Measurements from ENCODE around the gene CERCAM.
A peak's percentile ranks its signal among the peaks of the same experiment; 100 is the strongest.

CERCAM gene

GRCh38 chr9:128420651-128421481 is at the start of gene CERCAM:
CERCAM (plus strand) TSS chr9:128420857; CDS start chr9:128420878, 21 bp downstream.
- DNase-seq (ENCODE audit: low read depth, low spot score) = peak; percentile 36

- no peak for DNase-seq (ENCODE audit: low read depth, low spot score)
Observed at GRCh38 chr9:128371630-128372117, 49.0 kb upstream of the CERCAM start.

- DNase-seq (ENCODE audit: low read depth, low spot score) = no peak
Observed at GRCh38 chr9:128372188-128372641, 48.4 kb upstream of the CERCAM start.

- no peak for DNase-seq (ENCODE audit: low read depth, low spot score)
Observed at GRCh38 chr9:128372784-128373183, 47.9 kb upstream of the CERCAM start.

- no peak for DNase-seq (ENCODE audit: low read depth, low spot score)
Observed at GRCh38 chr9:128374221-128374675, 46.4 kb upstream of the CERCAM start.

GRCh38 chr9:128375865-128376264 is 44.8 kb upstream of the CERCAM start:
- no peak for DNase-seq (ENCODE audit: low read depth, low spot score)

- no peak for DNase-seq (ENCODE audit: low read depth, low spot score)
Observed at GRCh38 chr9:128382261-128382660, 38.4 kb upstream of the CERCAM start.

- peak; percentile 87 for DNase-seq (ENCODE audit: low read depth, low spot score)
Observed at GRCh38 chr9:128383007-128383753, 37.5 kb upstream of the CERCAM start.

- no peak for DNase-seq (ENCODE audit: low read depth, low spot score)
Observed at GRCh38 chr9:128383791-128384190, 36.9 kb upstream of the CERCAM start.

GRCh38 chr9:128384801-128385495 is 35.7 kb upstream of the CERCAM start:
- DNase-seq (ENCODE audit: low read depth, low spot score) = no peak

- peak; percentile 79 for DNase-seq (ENCODE audit: low read depth, low spot score)
Observed at GRCh38 chr9:128385496-128386460, 34.9 kb upstream of the CERCAM start.

GRCh38 chr9:128388150-128388549 is 32.5 kb upstream of the CERCAM start:
- no peak for DNase-seq (ENCODE audit: low read depth, low spot score)

GRCh38 chr9:128389395-128390149 is 31.1 kb upstream of the CERCAM start:
- no peak for DNase-seq (ENCODE audit: low read depth, low spot score)

GRCh38 chr9:128390150-128390812 is 30.4 kb upstream of the CERCAM start:
- no peak for DNase-seq (ENCODE audit: low read depth, low spot score)

GRCh38 chr9:128390813-128391711 is 29.6 kb upstream of the CERCAM start:
- DNase-seq (ENCODE audit: low read depth, low spot score) = no peak

- no peak for DNase-seq (ENCODE audit: low read depth, low spot score)
Observed at GRCh38 chr9:128391956-128392301, 28.7 kb upstream of the CERCAM start.

- no peak for DNase-seq (ENCODE audit: low read depth, low spot score)
Observed at GRCh38 chr9:128392302-128393144, 28.1 kb upstream of the CERCAM start.
